Measurements from ENCODE around the gene TBX21.

TBX21 gene

DNA sequence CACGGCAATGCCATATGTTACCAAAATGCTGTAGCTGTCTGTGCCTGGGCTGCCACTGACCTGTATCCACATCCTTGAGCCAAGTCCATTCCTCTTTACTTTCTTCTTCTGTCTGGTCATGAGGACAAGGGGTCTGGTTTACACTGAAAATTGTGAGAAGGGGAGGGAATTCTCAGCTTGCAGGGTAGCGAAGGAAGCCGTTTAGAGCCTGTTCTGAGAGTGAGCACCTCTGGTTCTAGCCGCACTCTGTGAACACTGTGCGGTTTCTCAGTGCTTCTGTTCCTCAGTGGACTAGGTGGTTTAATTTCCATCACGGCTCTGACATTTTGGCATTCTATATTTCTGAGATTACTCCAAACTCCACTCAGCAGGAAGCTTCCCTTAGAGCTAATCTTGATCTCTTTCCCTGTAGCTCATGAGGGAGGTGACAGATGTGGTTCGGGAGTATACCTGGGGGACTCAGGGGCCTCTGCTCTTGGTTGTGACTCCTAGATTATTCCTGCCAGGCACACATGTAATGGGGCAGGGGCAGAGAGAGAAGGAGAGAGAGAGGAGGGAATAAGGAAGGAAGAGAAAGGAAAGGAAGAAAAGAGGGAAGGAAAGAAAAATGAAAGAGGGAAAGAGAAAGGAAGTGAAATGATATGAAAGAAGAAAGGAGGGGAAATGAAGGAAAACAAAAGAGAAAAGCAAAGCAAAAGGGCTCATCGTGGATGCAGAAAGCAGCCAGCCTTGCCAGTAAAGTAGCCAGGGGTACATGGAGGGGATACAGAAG lies 14.2 kb upstream of the TBX21 start:
- Histone ChIP-seq H3K27me3 (ENCODE audit: control insufficient read depth in 3 of 3, insufficient read depth in 3 of 3, low read depth in 1 of 3, low read length in 3 of 3) (peaks cover 0 to 83% (median 30%) of the 10 kb centered on the region in 3 experiments), H3K27ac (replicated peaks; ENCODE audit: low read length) (no peak overlapping the region), H3K9ac (ENCODE audit: low read depth, low read length, poor library complexity) (no peak overlapping the region), H3K4me3 (ENCODE audit: low read length in 2 of 2) (no peak overlapping the region), H3K14ac (ENCODE audit: low read length) (no peak overlapping the region), H3K4ac (ENCODE audit: low read length) (no peak overlapping the region), H3K4me2 (ENCODE audit: insufficient read depth, low read length, poor library complexity, severe bottlenecking) (no peak overlapping the region), H2BK15ac (ENCODE audit: low read length) (no peak overlapping the region), H3K23ac (ENCODE audit: low read depth, low read length, poor library complexity) (no peak overlapping the region), H4K8ac (ENCODE audit: low read depth, low read length) (no peak overlapping the region), H3K79me1 (ENCODE audit: low read depth, low read length) (no peaks in the 10 kb centered on the region), H3K36me3 (replicated peaks in 1 of 2; ENCODE audit: control insufficient read depth in 2 of 2, insufficient read depth in 2 of 2, low read length in 2 of 2) (no peaks in the 10 kb centered on the region), H2BK120ac (ENCODE audit: low read depth, low read length) (no peak overlapping the region), H3K4me1 (ENCODE audit: control insufficient read depth in 2 of 2, insufficient read depth in 1 of 2, low read depth in 1 of 2, low read length in 2 of 2) (peaks cover 2 to 14% of the 10 kb centered on the region in 2 donors), H2AK5ac (ENCODE audit: low read depth, low read length) (no peak overlapping the region), H2BK12ac (ENCODE audit: low read length) (no peak overlapping the region), H4K91ac (ENCODE audit: low read depth, low read length, poor library complexity) (no peak overlapping the region), H3K18ac (ENCODE audit: low read length) (peak overlapping the region; percentile 21), H3K9me3 (replicated peaks in 1 of 2; ENCODE audit: control insufficient read depth in 2 of 2, insufficient read depth in 1 of 2, low read depth in 1 of 2, low read length in 2 of 2) (peaks cover 0 to 4% of the 10 kb centered on the region in 2 donors), H2AFZ (ENCODE audit: low read length) (no peak overlapping the region), H2BK5ac (ENCODE audit: low read length) (no peak overlapping the region)
- WGBS, 2 donors (ENCODE audit: extremely low coverage in 2 of 2, insufficient read length in 2 of 2, insufficient replicate concordance in 1 of 2): no CpG with 5 or more reads among the region's 8 CpGs
- no peak for DNase-seq (ENCODE audit: low spot score)

DNA sequence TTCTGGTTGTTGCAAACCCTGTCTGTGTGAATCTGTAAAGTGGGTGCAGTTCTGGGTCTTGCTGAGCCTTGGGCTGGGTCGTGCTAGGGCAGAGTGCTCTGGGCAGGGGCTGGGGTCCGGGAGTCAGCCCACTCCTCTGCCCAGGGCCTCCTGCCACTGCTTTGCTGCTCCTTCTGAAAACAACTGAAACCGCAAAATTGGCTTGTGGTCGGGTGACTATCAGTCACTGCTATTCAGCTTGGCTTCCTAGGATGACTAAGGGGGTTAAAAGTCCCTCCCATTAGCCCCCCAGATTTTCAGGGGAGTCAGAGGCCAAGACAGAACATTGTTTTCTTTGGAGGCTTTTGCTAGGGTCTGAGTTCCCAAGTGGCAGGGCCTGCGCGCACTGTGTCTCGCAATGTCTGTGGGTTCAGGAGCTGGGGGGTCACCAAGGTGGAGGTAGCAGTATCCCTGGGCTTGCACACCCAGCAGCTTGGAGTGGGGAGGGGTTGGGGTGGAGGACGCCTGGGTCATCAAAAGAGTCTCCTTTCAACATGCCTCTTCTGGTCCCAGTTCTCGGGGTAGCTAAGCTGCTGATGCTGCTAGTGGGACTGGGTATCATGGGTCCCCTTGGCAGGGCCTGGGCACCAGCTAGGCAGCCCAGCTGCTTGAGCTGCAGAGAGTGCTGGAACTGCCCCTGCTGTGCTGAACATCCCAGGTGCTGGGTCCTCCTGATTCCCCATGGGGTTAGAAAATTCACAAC lies 13.5 kb upstream of the TBX21 start:
- no peak overlapping the region for H3K4ac ChIP-seq (ENCODE audit: low read length)
- WGBS, 2 donors (ENCODE audit: extremely low coverage in 2 of 2, insufficient read length in 2 of 2, insufficient replicate concordance in 1 of 2): no CpG with 5 or more reads among the region's 9 CpGs

DNA sequence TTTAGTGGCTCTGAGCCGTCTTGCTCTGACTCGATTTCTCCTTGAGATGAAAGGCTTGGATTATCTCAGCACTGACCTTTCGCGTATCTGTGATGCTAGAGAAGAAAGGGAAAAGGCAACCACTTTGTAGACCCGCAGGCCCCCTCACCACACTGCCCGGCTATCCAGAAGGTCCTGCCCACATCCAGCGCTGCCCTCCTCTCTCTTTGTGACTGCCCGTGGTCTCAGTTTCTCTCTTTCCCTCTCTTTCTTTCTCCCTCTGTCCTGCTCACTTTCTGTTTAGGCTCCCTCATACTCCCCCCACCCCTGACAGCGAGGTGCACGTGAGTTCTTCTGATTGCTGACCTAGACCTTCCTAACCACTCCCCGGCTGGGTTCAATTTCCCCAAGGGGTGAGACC lies 12.8 kb upstream of the TBX21 start:
- peak overlapping the region; percentile 3 for H3K4me2 ChIP-seq (ENCODE audit: insufficient read depth, low read length, poor library complexity, severe bottlenecking)
- no peak overlapping the region for H2BK12ac ChIP-seq (ENCODE audit: low read length)
- H3K79me1 ChIP-seq (ENCODE audit: low read depth, low read length): no peaks in the 10 kb centered on the region
- H4K91ac ChIP-seq (ENCODE audit: low read depth, low read length, poor library complexity): no peak overlapping the region
- no peak for DNase-seq (ENCODE audit: low spot score)
- H3K18ac ChIP-seq (ENCODE audit: low read length): no peak overlapping the region
- no peak overlapping the region for H2AK5ac ChIP-seq (ENCODE audit: low read depth, low read length)
- H3K9me3 ChIP-seq (replicated peaks in 1 of 2; ENCODE audit: control insufficient read depth in 2 of 2, insufficient read depth in 1 of 2, low read depth in 1 of 2, low read length in 2 of 2): peaks cover 0 to 4% of the 10 kb centered on the region in 2 donors
- no peak overlapping the region for H3K27ac ChIP-seq (replicated peaks; ENCODE audit: low read length)
- H3K9ac ChIP-seq (ENCODE audit: low read depth, low read length, poor library complexity): no peak overlapping the region
- H2BK15ac ChIP-seq (ENCODE audit: low read length): peak overlapping the region; percentile 72
- no CpG with 5 or more reads among the region's 11 CpGs for WGBS, 2 donors (ENCODE audit: extremely low coverage in 2 of 2, insufficient read length in 2 of 2, insufficient replicate concordance in 1 of 2)
- no peaks in the 10 kb centered on the region for H3K36me3 ChIP-seq (replicated peaks in 1 of 2; ENCODE audit: control insufficient read depth in 2 of 2, insufficient read depth in 2 of 2, low read length in 2 of 2)
- H3K14ac ChIP-seq (ENCODE audit: low read length): no peak overlapping the region
- no peak overlapping the region for H3K4me3 ChIP-seq (ENCODE audit: low read length in 2 of 2)
- H2AFZ ChIP-seq (ENCODE audit: low read length): no peak overlapping the region
- no peak overlapping the region for H2BK5ac ChIP-seq (ENCODE audit: low read length)
- no peak overlapping the region for H3K23ac ChIP-seq (ENCODE audit: low read depth, low read length, poor library complexity)
- H3K4ac ChIP-seq (ENCODE audit: low read length): no peak overlapping the region
- peaks cover 0 to 90% (median 29%) of the 10 kb centered on the region in 3 experiments for H3K27me3 ChIP-seq (ENCODE audit: control insufficient read depth in 3 of 3, insufficient read depth in 3 of 3, low read depth in 1 of 3, low read length in 3 of 3)
- no peak overlapping the region for H2BK120ac ChIP-seq (ENCODE audit: low read depth, low read length)
- H3K4me1 ChIP-seq (ENCODE audit: control insufficient read depth in 2 of 2, insufficient read depth in 1 of 2, low read depth in 1 of 2, low read length in 2 of 2): peaks cover 2 to 10% of the 10 kb centered on the region in 2 donors
- H4K8ac ChIP-seq (ENCODE audit: low read depth, low read length): no peak overlapping the region

More for the DNA sequence above, 13.5 kb upstream of the TBX21 start:
- Histone ChIP-seq H2BK5ac (ENCODE audit: low read length) (no peak overlapping the region), H2AK5ac (ENCODE audit: low read depth, low read length) (peak overlapping the region; percentile 27), H3K9me3 (replicated peaks in 1 of 2; ENCODE audit: control insufficient read depth in 2 of 2, insufficient read depth in 1 of 2, low read depth in 1 of 2, low read length in 2 of 2) (peaks cover 0 to 4% of the 10 kb centered on the region in 2 donors), H3K18ac (ENCODE audit: low read length) (peak overlapping the region; percentile 21), H2AFZ (ENCODE audit: low read length) (no peak overlapping the region), H3K4me2 (ENCODE audit: insufficient read depth, low read length, poor library complexity, severe bottlenecking) (peak overlapping the region; percentile 3), H3K9ac (ENCODE audit: low read depth, low read length, poor library complexity) (no peak overlapping the region), H3K27me3 (ENCODE audit: control insufficient read depth in 3 of 3, insufficient read depth in 3 of 3, low read depth in 1 of 3, low read length in 3 of 3) (peaks cover 0 to 87% (median 30%) of the 10 kb centered on the region in 3 experiments), H3K4me1 (ENCODE audit: control insufficient read depth in 2 of 2, insufficient read depth in 1 of 2, low read depth in 1 of 2, low read length in 2 of 2) (peaks cover 2 to 11% of the 10 kb centered on the region in 2 donors), H4K91ac (ENCODE audit: low read depth, low read length, poor library complexity) (no peak overlapping the region), H2BK120ac (ENCODE audit: low read depth, low read length) (no peak overlapping the region), H4K8ac (ENCODE audit: low read depth, low read length) (no peak overlapping the region), H2BK12ac (ENCODE audit: low read length) (no peak overlapping the region), H3K79me1 (ENCODE audit: low read depth, low read length) (no peaks in the 10 kb centered on the region), H3K36me3 (replicated peaks in 1 of 2; ENCODE audit: control insufficient read depth in 2 of 2, insufficient read depth in 2 of 2, low read length in 2 of 2) (no peaks in the 10 kb centered on the region), H3K4me3 (ENCODE audit: low read length in 2 of 2) (no peak overlapping the region), H3K14ac (ENCODE audit: low read length) (no peak overlapping the region), H3K27ac (replicated peaks; ENCODE audit: low read length) (no peak overlapping the region), H3K23ac (ENCODE audit: low read depth, low read length, poor library complexity) (peak overlapping the region; percentile 46), H2BK15ac (ENCODE audit: low read length) (peak overlapping the region; percentile 72)
- no peak for DNase-seq (ENCODE audit: low spot score)

Measured in neuronal stem cell (in vitro differentiated cells).